ENCODE results near the gene SRC.

SRC gene

DNA sequence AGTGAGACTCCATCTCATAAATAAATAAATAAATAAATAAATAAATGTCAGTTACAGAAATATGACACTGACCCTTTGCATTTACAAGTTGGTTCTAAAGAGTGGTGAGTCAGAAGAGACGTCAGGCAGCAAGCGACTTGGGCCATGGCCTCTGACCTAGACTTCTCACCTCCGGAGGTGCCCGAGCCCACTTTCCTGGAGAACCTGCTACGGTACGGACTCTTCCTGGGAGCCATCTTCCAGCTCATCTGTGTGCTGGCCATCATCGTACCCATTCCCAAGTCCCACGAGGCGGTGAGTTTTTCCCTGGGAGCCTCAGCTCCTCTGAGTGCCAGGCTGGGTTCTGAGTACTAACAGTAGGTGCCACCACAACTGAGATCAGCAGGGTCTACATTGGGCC lies 44.8 kb upstream of the SRC start:
- in situ Hi-C loops (cut with HindIII; ENCODE audit: low sequenced_read_pairs) = no loop called here
- DNase-seq (ENCODE audit: low read depth, low spot score) = no peak
- TF ChIP-seq, protein P1, sequence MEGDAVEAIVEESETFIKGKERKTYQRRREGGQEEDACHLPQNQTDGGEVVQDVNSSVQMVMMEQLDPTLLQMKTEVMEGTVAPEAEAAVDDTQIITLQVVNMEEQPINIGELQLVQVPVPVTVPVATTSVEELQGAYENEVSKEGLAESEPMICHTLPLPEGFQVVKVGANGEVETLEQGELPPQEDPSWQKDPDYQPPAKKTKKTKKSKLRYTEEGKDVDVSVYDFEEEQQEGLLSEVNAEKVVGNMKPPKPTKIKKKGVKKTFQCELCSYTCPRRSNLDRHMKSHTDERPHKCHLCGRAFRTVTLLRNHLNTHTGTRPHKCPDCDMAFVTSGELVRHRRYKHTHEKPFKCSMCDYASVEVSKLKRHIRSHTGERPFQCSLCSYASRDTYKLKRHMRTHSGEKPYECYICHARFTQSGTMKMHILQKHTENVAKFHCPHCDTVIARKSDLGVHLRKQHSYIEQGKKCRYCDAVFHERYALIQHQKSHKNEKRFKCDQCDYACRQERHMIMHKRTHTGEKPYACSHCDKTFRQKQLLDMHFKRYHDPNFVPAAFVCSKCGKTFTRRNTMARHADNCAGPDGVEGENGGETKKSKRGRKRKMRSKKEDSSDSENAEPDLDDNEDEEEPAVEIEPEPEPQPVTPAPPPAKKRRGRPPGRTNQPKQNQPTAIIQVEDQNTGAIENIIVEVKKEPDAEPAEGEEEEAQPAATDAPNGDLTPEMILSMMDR (IDR thresholded peaks at IDR 0.05; ENCODE audit: low read depth, low read length) = no peak

DNA sequence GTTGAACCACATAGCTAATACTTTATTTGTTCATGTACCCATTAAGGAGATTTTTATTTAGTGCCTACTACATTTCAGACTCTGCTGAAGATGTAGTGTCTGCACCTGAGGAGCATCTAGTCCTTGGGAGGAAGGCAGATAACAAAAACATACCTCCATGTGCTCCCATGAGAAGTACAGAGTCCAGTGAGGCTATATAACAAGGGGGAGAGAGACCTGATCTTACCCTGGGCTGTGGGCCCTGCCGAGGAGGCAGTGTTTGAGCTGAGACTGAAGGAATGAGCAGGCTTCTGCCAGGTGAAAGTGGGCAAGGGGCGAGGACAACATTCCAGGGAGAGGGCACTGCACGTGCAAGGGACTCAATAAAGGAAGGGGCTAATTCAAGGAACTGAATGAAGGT lies 44.4 kb upstream of the SRC start:
- no peak for DNase-seq (ENCODE audit: low read depth, low spot score)
- H3K4me3 ChIP-seq (ENCODE audit: low read depth, low read length) = no peak overlapping the region
- in situ Hi-C loops (cut with HindIII; ENCODE audit: low sequenced_read_pairs) = no loop called here
- TF ChIP-seq, protein P1 (IDR thresholded peaks at IDR 0.05; ENCODE audit: low read depth, low read length) = no peak

More for the DNA sequence above, 44.8 kb upstream of the SRC start:
- no peak overlapping the region for H3K4me3 ChIP-seq (ENCODE audit: low read depth, low read length)

DNA sequence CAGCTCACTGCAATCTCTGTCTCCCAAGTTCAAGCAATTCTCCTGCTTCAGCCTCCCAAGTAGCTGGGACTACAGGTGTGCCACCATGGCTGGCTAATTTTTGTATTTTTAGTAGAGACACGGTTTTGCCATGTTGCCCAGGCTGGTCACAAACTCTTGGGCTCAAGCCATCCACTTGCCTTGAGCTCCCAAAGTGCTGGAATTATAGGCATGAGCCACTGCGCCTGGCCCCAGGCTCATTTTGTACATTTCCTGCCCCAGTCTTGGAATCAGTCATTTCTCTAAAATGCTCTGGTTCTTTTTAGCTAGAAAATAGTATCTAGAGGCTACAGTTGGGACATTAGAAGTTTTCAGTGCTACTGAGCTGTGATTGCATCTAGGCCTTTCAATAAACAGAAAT lies 43.0 kb upstream of the SRC start:
- no peak overlapping the region for H3K4me3 ChIP-seq (ENCODE audit: low read depth, low read length)
- TF ChIP-seq, protein P1 (IDR thresholded peaks at IDR 0.05; ENCODE audit: low read depth, low read length) = no peak
- in situ Hi-C loops (cut with HindIII; ENCODE audit: low sequenced_read_pairs) = no loop called here
- no peak for DNase-seq (ENCODE audit: low read depth, low spot score)

DNA sequence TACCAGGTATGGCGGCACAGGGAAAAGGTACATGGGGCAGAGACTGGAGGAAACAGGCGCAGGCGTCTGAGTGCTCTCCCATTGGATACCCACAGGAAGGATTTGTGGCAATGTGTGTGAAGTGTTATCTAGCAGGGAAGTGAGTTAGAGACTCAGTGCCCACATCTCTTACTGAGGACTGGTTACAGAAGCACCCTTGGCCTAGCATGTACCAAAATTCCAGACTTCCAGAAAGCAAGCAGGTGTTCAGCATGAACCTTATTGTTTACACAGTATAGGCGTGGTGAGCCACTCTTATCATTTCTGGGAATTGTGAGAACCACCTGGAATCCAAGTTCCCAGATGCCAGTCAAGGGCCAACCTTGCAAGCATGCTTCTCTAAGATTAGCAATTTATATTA lies 42.3 kb upstream of the SRC start:
- TF ChIP-seq, protein P1 (IDR thresholded peaks at IDR 0.05; ENCODE audit: low read depth, low read length) = no peak
- DNase-seq (ENCODE audit: low read depth, low spot score) = no peak
- no peak overlapping the region for H3K4me3 ChIP-seq (ENCODE audit: low read depth, low read length)
- in situ Hi-C loops (cut with HindIII; ENCODE audit: low sequenced_read_pairs) = no loop called here

DNA sequence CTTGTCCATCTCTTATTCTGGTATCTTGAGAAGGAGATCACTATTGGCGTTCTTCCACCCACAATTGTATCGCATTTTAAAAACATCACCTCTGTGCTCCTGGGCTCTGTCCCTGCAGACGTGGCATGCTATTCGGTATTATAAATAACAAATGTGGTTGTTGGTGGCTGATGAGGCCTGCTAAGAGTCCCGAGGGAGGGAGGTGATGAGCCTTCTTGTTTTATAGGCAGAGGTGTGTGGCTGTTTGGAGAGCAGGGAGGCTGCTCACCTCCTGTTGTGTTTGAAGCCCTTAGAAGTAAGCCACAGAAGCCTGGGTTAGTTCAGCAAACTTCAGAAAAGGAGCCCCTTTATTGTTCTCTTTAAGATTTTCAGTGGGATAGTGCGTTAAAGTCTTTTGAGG lies 40.9 kb upstream of the SRC start:
- no peak overlapping the region for H3K4me3 ChIP-seq (ENCODE audit: low read depth, low read length)
- TF ChIP-seq, protein P1 (IDR thresholded peaks at IDR 0.05; ENCODE audit: low read depth, low read length) = no peak
- in situ Hi-C loops (cut with HindIII; ENCODE audit: low sequenced_read_pairs) = no loop called here
- no peak for DNase-seq (ENCODE audit: low read depth, low spot score)

DNA sequence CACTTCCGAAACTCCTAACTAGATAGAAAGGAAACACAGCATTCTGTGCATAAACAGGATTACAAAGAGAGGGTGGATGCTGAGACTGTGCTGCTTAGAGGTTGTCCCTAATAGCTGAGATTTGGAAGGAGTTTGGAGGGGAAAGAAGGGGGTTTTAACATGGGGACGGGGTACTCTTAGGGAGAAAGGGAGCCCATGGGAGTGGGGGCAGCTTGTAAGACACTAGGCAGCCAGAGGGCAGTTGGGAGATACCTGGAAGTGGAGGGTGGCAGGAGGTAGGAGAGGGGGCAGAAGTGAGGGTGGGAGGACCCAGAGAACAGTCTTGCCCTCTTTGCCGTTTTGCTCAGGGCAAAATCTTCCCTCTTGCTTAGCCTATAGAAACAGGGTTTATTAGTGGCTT lies 40.1 kb upstream of the SRC start:
- in situ Hi-C loops (cut with HindIII; ENCODE audit: low sequenced_read_pairs) = no loop called here
- TF ChIP-seq, protein P1 (IDR thresholded peaks at IDR 0.05; ENCODE audit: low read depth, low read length) = no peak

More for the DNA sequence above, 40.1 kb upstream of the SRC start:
- DNase-seq (ENCODE audit: low read depth, low spot score) = no peak
- no peak overlapping the region for H3K4me3 ChIP-seq (ENCODE audit: low read depth, low read length)
